K562 (cell line): ENCODE measurements around the gene SPAG7. TPM values are rescaled to one million over a fixed set of nuclear protein-coding genes. Genes with fewer than 3 reads are reported as not detected.

ENCODE experiments used
- ARID3B ChIP-seq: fragments of 250-450 bp; sonication (Bioruptor Pico); IDR thresholded peaks from 2 replicates; pipeline ENCODE4 v1.4.0; 2020; ENCODE audit warnings: borderline replicate concordance
- CREB1 ChIP-seq, 2 experiments: sonication (generic) in 1 of 2; formaldehyde crosslinking in 1 of 2; IDR thresholded peaks; 2 replicates each; pipeline versions ENCODE4 v1.6.1 to v1.8.0; 2012 to 2022; ENCODE audit warnings: inconsistent platforms in 1 of 2, mild to moderate bottlenecking in 1 of 2, missing genetic modification reagents in 1 of 2, moderate library complexity in 1 of 2
- CXXC5 ChIP-seq: fragments of 250-450 bp; sonication (Bioruptor Pico); IDR thresholded peaks from 2 replicates; pipeline ENCODE4 v1.8.0; 2022; ENCODE audit warnings: inconsistent platforms, mild to moderate bottlenecking, moderate library complexity
- FOXM1 ChIP-seq, 2 experiments: fragments of 450-650 bp in 1 of 2; sonication (generic) in 1 of 2; formaldehyde crosslinking in 1 of 2; IDR thresholded peaks; 2 replicates each; pipeline versions ENCODE4 v1.6.1 to v1.9.0; 2017 to 2022; ENCODE audit warnings: low read depth in 2 of 2, mild to moderate bottlenecking in 2 of 2, missing genetic modification reagents in 1 of 2, moderate library complexity in 1 of 2
- FOXO4 ChIP-seq: fragments of 450-650 bp; formaldehyde crosslinking; IDR thresholded peaks from 2 replicates; pipeline ENCODE4 v1.4.0; 2020; ENCODE audit warnings: mild to moderate bottlenecking, moderate library complexity
- L3MBTL2 ChIP-seq: fragments of 450-650 bp; IDR thresholded peaks from 2 replicates; pipeline ENCODE4 v1.6.1; 2016; ENCODE audit warnings: mild to moderate bottlenecking, moderate library complexity
- NEUROD1 ChIP-seq: fragments of 150-350 bp; IDR thresholded peaks from 2 replicates; pipeline ENCODE4 v1.6.1; 2014; ENCODE audit warnings: borderline replicate concordance, low read length, low read depth; ENCODE audit not compliant: partially characterized antibody
- RBBP5 ChIP-seq: fragments of 200-600 bp; sonication (generic); IDR thresholded peaks from 2 replicates; pipeline ENCODE4 v1.6.1; 2012; ENCODE audit warnings: borderline replicate concordance, mild to moderate bottlenecking, low read length, control low read depth, inconsistent platforms; ENCODE audit not compliant: insufficient read depth, poor library complexity, severe bottlenecking
- REST ChIP-seq, 2 experiments: fragments of 450-650 bp; formaldehyde crosslinking in 1 of 2; IDR thresholded peaks; 2 replicates each; pipeline versions ENCODE4 v1.4.0 to v1.6.1; 2014 to 2020; ENCODE audit warnings: mild to moderate bottlenecking in 2 of 2, borderline replicate concordance in 1 of 2, low read depth in 1 of 2
- SMC3 ChIP-seq: conservative IDR thresholded peaks from 2 replicates; pipeline ENCODE4 v1.6.1; 2011; ENCODE audit warnings: low read depth, low read length, improper control_type of control experiment; ENCODE audit not compliant: insufficient read depth
- ZBTB17 ChIP-seq: fragments of 450-650 bp; formaldehyde crosslinking; IDR thresholded peaks from 2 replicates; pipeline ENCODE4 v1.4.0; 2020; ENCODE audit warnings: mild to moderate bottlenecking
- ZC3H4 ChIP-seq: sonication (generic); formaldehyde crosslinking; IDR thresholded peaks from 2 replicates; pipeline ENCODE4 v1.9.0; 2021; ENCODE audit warnings: missing genetic modification reagents, borderline replicate concordance
- ZNF224 ChIP-seq: sonication (generic); formaldehyde crosslinking; IDR thresholded peaks from 2 replicates; pipeline ENCODE4 v1.8.0; 2022; ENCODE audit warnings: mild to moderate bottlenecking, missing genetic modification reagents
- polyA plus RNA-seq, 8 experiments: library from polyadenylated mRNA; depleted of rRNA in 4 of 8; stranded (reverse) in 5 of 8; unstranded in 3 of 8; fragments of >200 nt; fragmentation: Nextera tagmentation in 2 of 8; fragmentation: Illumina TruSeq in 1 of 8; extraction: Ambion mirVana in 2 of 8; extraction: Trizol in 1 of 8; gene quantifications; 2 replicates each; pipeline versions ENCODE4 v1.2.1 to v1.2.3, GENCODE V29; 2011 to 2014; ENCODE audit warnings: inconsistent platforms in 1 of 8, missing spikeins in 1 of 8
- total RNA-seq, 7 experiments: library from RNA; depleted of rRNA in 6 of 7; stranded (reverse); fragments of >200 nt in 6 of 7; fragmentation: Illumina TruSeq in 2 of 7; extraction: Trizol in 2 of 7; gene quantifications; 2 replicates each; pipeline versions ENCODE4 v1.2.1 to v1.2.3, GENCODE V29; 2011 to 2021; ENCODE audit warnings: low replicate concordance in 1 of 7
- TF ChIP-seq, protein P1 (sequence below): sonication (generic); formaldehyde crosslinking; IDR thresholded peaks from 2 replicates; pipeline ENCODE4 v1.9.0; 2022; ENCODE audit warnings: mild to moderate bottlenecking, missing genetic modification reagents

SPAG7 gene
- total and polyA plus RNA-seq, 9 of the 15 experiments (the other 6 are each of a cell fraction or from before 2014, with no cell fraction given), result 5.6 to 53.5 (median 36.3) TPM

DNA sequence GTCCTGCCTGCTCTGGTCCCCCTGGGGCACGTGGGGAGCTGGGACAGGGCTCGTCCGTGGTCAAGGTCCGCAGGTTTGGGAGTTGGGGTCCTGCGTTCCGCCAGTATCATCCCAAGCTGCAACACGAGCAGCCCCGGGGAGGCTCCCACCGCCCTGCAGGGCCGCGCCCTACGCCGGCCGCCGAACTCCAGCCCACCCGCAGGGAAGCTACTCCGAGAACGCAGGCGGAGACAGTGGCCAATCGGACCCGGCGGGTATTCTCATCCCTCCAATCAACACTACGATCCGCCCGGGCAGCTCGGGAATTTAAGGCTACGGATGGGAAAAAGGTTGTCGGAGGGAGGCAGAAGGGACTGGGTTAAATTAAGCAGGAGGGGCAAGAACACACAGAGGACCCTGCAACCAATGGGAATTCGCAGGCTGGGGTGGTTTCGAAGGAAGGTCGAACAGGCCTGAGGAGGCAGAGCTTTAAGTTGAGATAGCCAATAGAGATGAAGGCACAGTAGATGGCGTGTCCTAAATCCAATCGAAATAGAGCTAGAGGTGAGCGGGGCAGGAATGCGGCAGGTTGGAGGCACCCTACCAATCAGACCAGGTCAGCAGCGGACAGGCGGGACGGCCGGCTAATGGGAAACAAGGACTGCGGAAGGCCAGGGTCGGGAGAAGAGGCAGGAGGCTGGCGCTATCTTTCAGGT, 626 bp downstream of the SPAG7 start (continued):
- TF ChIP-seq ZBTB17 (CRISPR knock-in tag) (0 out of 2 replicates have a peak, but pooled peaks have one; percentile 60), ZNF224 (no peak), L3MBTL2 (peak; percentile 97), REST (IDR thresholded peaks at IDR 0.05; ENCODE audit: borderline replicate concordance) (no peak), REST (CRISPR knock-in tag; IDR thresholded peaks at IDR 0.05; ENCODE audit: low read depth) (peak; percentile 37; the same call in 1 of the 2 replicates), ARID3B (no peak), RBBP5 (peak; percentile 32), ZC3H4 (CRISPR knock-in tag) (no peak), FOXM1 (IDR thresholded peaks at IDR 0.05; ENCODE audit: low read depth) (no peak), FOXM1 (CRISPR knock-in tag; IDR thresholded peaks at IDR 0.05; ENCODE audit: low read depth) (no peak), NEUROD1 (peak; percentile 98), FOXO4 (CRISPR knock-in tag) (no peak), CREB1 (IDR thresholded peaks at IDR 0.05) (no peak), CREB1 (CRISPR knock-in tag; IDR thresholded peaks at IDR 0.05) (peak; percentile 67; the same call in 1 of the 2 replicates), SMC3 (no peak), CXXC5 (CRISPR knock-in tag) (no peak)
- TF ChIP-seq, protein P1, sequence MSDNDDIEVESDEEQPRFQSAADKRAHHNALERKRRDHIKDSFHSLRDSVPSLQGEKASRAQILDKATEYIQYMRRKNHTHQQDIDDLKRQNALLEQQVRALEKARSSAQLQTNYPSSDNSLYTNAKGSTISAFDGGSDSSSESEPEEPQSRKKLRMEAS (CRISPR knock-in tag), result peak; percentile 80
